GM23338 (cell line): ENCODE data around the gene RPL10A. TPM values are rescaled to one million over a fixed set of nuclear protein-coding genes. Genes with fewer than 3 reads are reported as not detected.
"Not testable (repeated sequence)": the region's sequence is repeated elsewhere in the genome, so short reads cannot be mapped to it uniquely, and the experiment has no call there.

Source experiments
- ATAC-seq: fragments of 200-7000 bp; cut with Tn5 transposase; 3 replicates; pipeline ENCODE4 v1.9.1; 2020
- DNase-seq: peaks from one replicate; pipeline ENCODE4 v3.0.0-alpha.2; 2015; ENCODE audit warnings: low spot score
- H2AFZ ChIP-seq: fragments of 200-600 bp; sonication (generic); 2 replicates; pipeline ENCODE4 v1.8.0; 2016; ENCODE audit warnings: antibody characterized with exemption, mild to moderate bottlenecking, moderate library complexity
- H3F3A ChIP-seq: fragments of 200-600 bp; sonication (generic); replicated peaks from 2 replicates; pipeline ENCODE4 v1.8.0; 2017; ENCODE audit warnings: antibody characterized with exemption, mixed run types, low read depth
- H3K27ac ChIP-seq: fragments of 200-600 bp; sonication (generic); 2 replicates; pipeline ENCODE4 v1.6.1; 2016; ENCODE audit warnings: low read depth
- H3K27me3 ChIP-seq: fragments of 200-600 bp; sonication (generic); 2 replicates; pipeline ENCODE4 v1.8.0; 2016; ENCODE audit warnings: mild to moderate bottlenecking, mixed run types, moderate library complexity; ENCODE audit not compliant: insufficient read depth
- H3K36me3 ChIP-seq: fragments of 200-600 bp; sonication (generic); 2 replicates; pipeline ENCODE4 v1.8.0; 2016; ENCODE audit warnings: mild to moderate bottlenecking; ENCODE audit not compliant: insufficient read depth
- H3K4me1 ChIP-seq: fragments of 200-600 bp; sonication (generic); 2 replicates; pipeline ENCODE4 v1.8.0; 2016; ENCODE audit warnings: mild to moderate bottlenecking, moderate library complexity; ENCODE audit not compliant: insufficient read depth
- H3K4me2 ChIP-seq: fragments of 200-600 bp; sonication (generic); 2 replicates; pipeline ENCODE4 v1.7.1; 2017; ENCODE audit warnings: mixed run types
- H3K4me3 ChIP-seq: fragments of 200-600 bp; sonication (generic); 2 replicates; pipeline ENCODE4 v1.6.1; 2016; ENCODE audit warnings: mixed run types
- H3K79me2 ChIP-seq: fragments of 200-600 bp; sonication (generic); replicated peaks from 2 replicates; pipeline ENCODE4 v1.8.0; 2017; ENCODE audit warnings: mild to moderate bottlenecking; ENCODE audit not compliant: insufficient read depth
- H3K9me2 ChIP-seq: fragments of 200-600 bp; sonication (generic); 2 replicates; pipeline ENCODE4 v1.8.0; 2017; ENCODE audit not compliant: insufficient read depth
- H4K20me1 ChIP-seq: fragments of 200-600 bp; sonication (generic); replicated peaks from 2 replicates; pipeline ENCODE4 v1.8.0; 2017; ENCODE audit warnings: mild to moderate bottlenecking; ENCODE audit not compliant: insufficient read depth
- H3K27ac Mint-ChIP-seq: 2 replicates; pipeline ENCODE4 v1.8.0; 2020; ENCODE audit warnings: inconsistent platforms, mild to moderate bottlenecking, moderate library complexity, mixed read lengths
- H3K27me3 Mint-ChIP-seq: 3 replicates; pipeline ENCODE4 v1.8.0; 2022; ENCODE audit warnings: low read depth, mild to moderate bottlenecking, moderate library complexity, mixed read lengths, inconsistent platforms; ENCODE audit not compliant: insufficient read depth, poor library complexity
- H3K36me3 Mint-ChIP-seq: 3 replicates; pipeline ENCODE4 v1.8.0; 2021; ENCODE audit warnings: low read depth, mild to moderate bottlenecking, inconsistent platforms, moderate library complexity, mixed read lengths
- H3K4me1 Mint-ChIP-seq: 3 replicates; pipeline ENCODE4 v1.8.0; 2020; ENCODE audit warnings: mild to moderate bottlenecking, inconsistent platforms, mixed read lengths
- H3K4me3 Mint-ChIP-seq: 3 replicates; pipeline ENCODE4 v1.8.0; 2021; ENCODE audit warnings: moderate library complexity, mild to moderate bottlenecking, inconsistent platforms, mixed read lengths
- H3K9me3 Mint-ChIP-seq: 3 replicates; pipeline ENCODE4 v1.8.0; 2020; ENCODE audit warnings: moderate library complexity, mild to moderate bottlenecking, inconsistent platforms, mixed read lengths
- CREB1 ChIP-seq: fragments of 250-450 bp; sonication (Bioruptor Pico); IDR thresholded peaks from 2 replicates; pipeline ENCODE4 v1.5.0; 2020; ENCODE audit warnings: low read depth, mild to moderate bottlenecking, moderate library complexity
- CTCF ChIP-seq, 2 experiments: fragments of 200-600 bp in 1 of 2; sonication (generic) in 1 of 2; conservative IDR thresholded peaks; 2 replicates each; pipeline versions ENCODE4 v1.5.1 to v1.6.1; 2016 to 2017; ENCODE audit warnings: antibody characterized with exemption in 2 of 2, low read depth in 2 of 2, mild to moderate bottlenecking in 2 of 2, moderate library complexity in 1 of 2
- EZH2 ChIP-seq: fragments of 200-600 bp; sonication (generic); IDR thresholded peaks from one replicate; pipeline ENCODE4 v1.8.0; 2017; ENCODE audit warnings: antibody characterized with exemption, mild to moderate bottlenecking, low read depth; ENCODE audit not compliant: unreplicated experiment
- JUNB ChIP-seq: IDR thresholded peaks from one replicate; pipeline ENCODE4 v1.6.1; 2016; ENCODE audit warnings: antibody characterized with exemption; ENCODE audit not compliant: unreplicated experiment
- NANOG ChIP-seq: IDR thresholded peaks from 2 replicates; pipeline ENCODE4 v1.6.1; 2016; ENCODE audit warnings: antibody characterized with exemption, borderline replicate concordance
- POLR2AphosphoS5 ChIP-seq: IDR thresholded peaks from 2 replicates; pipeline ENCODE4 v1.6.1; 2016; ENCODE audit warnings: antibody characterized with exemption, low read depth
- STAT1 ChIP-seq: IDR thresholded peaks from one replicate; pipeline ENCODE4 v1.6.1; 2016; ENCODE audit warnings: antibody characterized with exemption; ENCODE audit not compliant: unreplicated experiment
- ZNF114 ChIP-seq: fragments of 250-450 bp; sonication (Bioruptor Pico); IDR thresholded peaks from 2 replicates; pipeline ENCODE4 v1.5.0; 2020; ENCODE audit warnings: mild to moderate bottlenecking, moderate library complexity
- ZNF462 ChIP-seq: fragments of 250-450 bp; sonication (Bioruptor Pico); IDR thresholded peaks from 2 replicates; pipeline ENCODE4 v1.5.0; 2020; ENCODE audit warnings: mild to moderate bottlenecking, moderate library complexity
- polyA plus RNA-seq: library from polyadenylated mRNA; unstranded; fragments of >200 nt; fragmentation: Nextera tagmentation; extraction: Ambion mirVana; gene quantifications from 2 replicates; pipeline ENCODE4 v1.2.1, GENCODE V29; 2016
- total RNA-seq: library from RNA; depleted of rRNA; stranded (reverse); fragments of >200 nt; shearing (Covaris generic); gene quantifications from 2 replicates; pipeline ENCODE4 v1.2.3, GENCODE V29; 2014
- TF ChIP-seq, protein P1 (sequence below): IDR thresholded peaks from 2 replicates; pipeline ENCODE4 v1.6.1; 2016; ENCODE audit warnings: antibody characterized with exemption

The RPL10A gene
- total and polyA plus RNA-seq, 2 experiments from 2014 or later, result 730 to 1,297 TPM

- TF ChIP-seq CTCF (conservative IDR thresholded peaks at IDR 0.05; ENCODE audit: low read depth in 2 of 2), result no peak
- TF ChIP-seq CREB1 (CRISPR knock-in tag), result no peak
- TF ChIP-seq NANOG, result no peak
- TF ChIP-seq STAT1, result no peak
- TF ChIP-seq, protein P1, sequence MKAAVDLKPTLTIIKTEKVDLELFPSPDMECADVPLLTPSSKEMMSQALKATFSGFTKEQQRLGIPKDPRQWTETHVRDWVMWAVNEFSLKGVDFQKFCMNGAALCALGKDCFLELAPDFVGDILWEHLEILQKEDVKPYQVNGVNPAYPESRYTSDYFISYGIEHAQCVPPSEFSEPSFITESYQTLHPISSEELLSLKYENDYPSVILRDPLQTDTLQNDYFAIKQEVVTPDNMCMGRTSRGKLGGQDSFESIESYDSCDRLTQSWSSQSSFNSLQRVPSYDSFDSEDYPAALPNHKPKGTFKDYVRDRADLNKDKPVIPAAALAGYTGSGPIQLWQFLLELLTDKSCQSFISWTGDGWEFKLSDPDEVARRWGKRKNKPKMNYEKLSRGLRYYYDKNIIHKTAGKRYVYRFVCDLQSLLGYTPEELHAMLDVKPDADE, result no peak
These were observed 48.5 kb downstream of the RPL10A start (continued) for GRCh38 chr6:35516712-35517111.

DNA sequence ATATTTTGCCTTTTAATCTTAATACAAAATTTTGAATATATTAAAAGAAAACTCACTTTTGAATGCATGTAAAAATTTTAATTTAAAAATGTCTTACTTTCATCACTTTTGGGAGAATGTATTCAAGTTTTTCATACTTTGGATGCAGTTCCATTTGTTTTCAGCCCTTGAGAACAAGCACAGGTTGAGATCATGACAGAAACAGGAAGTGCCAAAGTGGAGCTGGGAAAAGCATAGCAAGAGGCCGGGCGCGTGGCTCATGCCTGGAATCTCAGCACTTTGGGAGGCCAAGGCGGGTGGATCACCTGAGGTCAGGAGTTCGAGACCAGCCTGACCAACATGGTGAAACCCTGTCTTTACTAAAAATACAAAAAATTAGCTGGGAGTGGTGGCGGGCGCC is 49.8 kb downstream of the RPL10A start:
- not testable (repeated sequence) for H3K4me3 Mint-ChIP-seq, H3K9me3 Mint-ChIP-seq, H3K4me2 ChIP-seq, H3K27me3 ChIP-seq, H3K36me3 ChIP-seq, H3K27ac ChIP-seq, H3K79me2 ChIP-seq, H3K27ac Mint-ChIP-seq, H3K4me3 ChIP-seq, ATAC-seq, H3K4me1 ChIP-seq, H3K27me3 Mint-ChIP-seq, H3K9me2 ChIP-seq, DNase-seq, H3K36me3 Mint-ChIP-seq, H3F3A ChIP-seq, H4K20me1 ChIP-seq, H2AFZ ChIP-seq
- peaks cover 15% of the 10 kb centered on the region for H3K4me1 Mint-ChIP-seq

DNA sequence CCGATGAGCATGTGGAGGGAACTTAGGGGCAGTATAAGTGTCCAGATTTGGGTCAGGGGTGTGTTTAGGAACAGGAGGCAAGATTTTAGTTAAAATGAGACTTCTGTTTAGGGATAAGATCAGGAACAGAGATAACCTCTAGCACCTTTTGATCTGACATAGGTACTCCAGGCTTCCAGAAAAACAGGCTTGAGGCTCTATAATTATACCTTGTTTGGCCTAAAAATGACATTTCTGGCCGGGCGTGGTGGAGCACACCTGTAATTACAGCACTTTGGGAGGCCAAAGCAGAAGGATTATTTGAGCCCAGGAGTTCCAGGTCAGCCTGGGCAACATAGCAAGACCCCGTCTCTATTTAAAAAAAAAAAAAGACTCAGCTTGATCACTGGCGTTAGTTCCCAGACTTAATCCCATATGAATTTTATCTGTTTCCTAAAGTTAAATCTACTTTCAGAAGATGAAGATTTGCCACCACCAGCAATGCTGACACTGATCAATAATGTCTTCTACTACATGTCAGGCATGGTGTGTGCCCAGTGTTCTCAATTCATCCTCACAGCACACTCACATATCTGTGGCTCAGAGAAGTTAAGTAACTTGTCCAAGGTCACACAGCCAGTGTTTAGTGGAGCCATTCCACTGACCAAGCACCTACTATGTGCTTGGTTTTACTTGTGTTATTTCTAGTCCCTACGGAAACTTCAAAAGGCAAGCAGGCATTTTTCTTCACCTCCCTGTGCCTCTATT is 50.5 kb downstream of the RPL10A start:
- H3K9me2 ChIP-seq, result no peaks in the 10 kb centered on the region
- no peak overlapping the region for H3K4me3 ChIP-seq
- no peaks in the 10 kb centered on the region for H4K20me1 ChIP-seq
- no peak overlapping the region; the same call in 2 of the 3 replicates for H3K4me3 Mint-ChIP-seq
- peaks cover 14% of the 10 kb centered on the region for H3K4me1 Mint-ChIP-seq
- DNase-seq (no peak), ATAC-seq (no peak)
- no peak overlapping the region for H3K27ac ChIP-seq
- H3K36me3 ChIP-seq, result no peaks in the 10 kb centered on the region
- H3K9me3 Mint-ChIP-seq, result no peaks in the 10 kb centered on the region; the same call in 2 of the 3 replicates
- no peak overlapping the region for H3K27ac Mint-ChIP-seq
- peaks cover 8% of the 10 kb centered on the region for H3K27me3 Mint-ChIP-seq
- no peak overlapping the region for H2AFZ ChIP-seq
- peaks cover 7% of the 10 kb centered on the region for H3K4me1 ChIP-seq
- H3K27me3 ChIP-seq, result no peaks in the 10 kb centered on the region
- no peaks in the 10 kb centered on the region for H3K36me3 Mint-ChIP-seq
- 0 out of 2 replicates have a peak, but pooled peaks cover 3% of the 10 kb centered on the region for H3F3A ChIP-seq
- no peaks in the 10 kb centered on the region for H3K79me2 ChIP-seq
- no peak overlapping the region for H3K4me2 ChIP-seq
- TF ChIP-seq EZH2, result no peak
- no peak for TF ChIP-seq ZNF462 (CRISPR knock-in tag)
- TF ChIP-seq STAT1, result no peak
- TF ChIP-seq ZNF114 (CRISPR knock-in tag), result no peak
- TF ChIP-seq JUNB, result no peak
- TF ChIP-seq POLR2AphosphoS5, result no peak
- TF ChIP-seq CREB1 (CRISPR knock-in tag), result no peak
